Fibroblast of mammary gland (primary cell): ENCODE data around the gene EEF1AKMT1.
"Not testable (repeated sequence)": the region's sequence is repeated elsewhere in the genome, so short reads cannot be mapped to it uniquely, and the experiment has no call there.

ENCODE experiments used
- DNase-seq: peaks from one replicate; pipeline ENCODE4 v3.0.0-alpha.2; 2010; ENCODE audit warnings: low read depth
- H3K4me3 ChIP-seq: 2 replicates; pipeline ENCODE4 v1.5.1; 2011; ENCODE audit warnings: low read depth, mild to moderate bottlenecking, low read length, moderate library complexity; ENCODE audit not compliant: control insufficient read depth
- TF ChIP-seq, protein P1 (sequence below): conservative IDR thresholded peaks from 2 replicates; pipeline ENCODE4 v1.5.1; 2011; ENCODE audit warnings: low read depth, low read length, inconsistent platforms; ENCODE audit not compliant: control insufficient read depth, insufficient read depth

The EEF1AKMT1 gene

DNA sequence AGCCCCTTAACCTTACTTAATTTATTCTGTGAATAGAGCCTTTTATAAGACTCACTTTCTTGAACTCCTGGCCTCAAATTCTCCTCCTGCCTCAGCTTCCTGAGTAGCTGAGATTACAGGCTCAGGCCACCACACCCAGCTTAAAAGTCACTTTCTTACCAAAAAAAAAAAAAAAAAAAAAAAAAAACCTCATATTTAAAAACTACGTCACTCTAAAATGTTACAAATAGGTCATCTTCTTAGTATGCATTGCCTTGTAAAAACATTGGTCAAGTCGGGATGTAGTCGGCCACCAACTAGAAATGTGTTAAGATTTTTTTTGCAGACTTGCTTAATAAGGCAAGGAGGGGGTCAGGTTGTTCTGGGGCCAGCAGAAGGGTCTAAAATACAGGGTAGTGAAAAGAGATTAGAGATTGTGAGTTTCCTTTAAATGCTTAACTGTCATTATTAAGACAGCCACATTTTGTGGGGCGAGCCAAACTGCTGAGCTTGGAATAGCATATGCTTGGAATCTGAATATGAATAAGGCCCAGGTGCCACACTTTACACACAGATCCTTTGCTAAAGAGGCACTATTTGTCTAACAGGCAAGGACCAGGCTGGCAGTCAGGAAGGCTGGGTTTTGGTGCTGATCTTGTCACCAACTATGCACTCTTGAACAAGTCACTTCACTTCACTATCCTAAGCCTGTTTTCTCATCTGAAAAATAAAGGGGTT, 86.7 kb downstream of the EEF1AKMT1 start:
- no peak overlapping the region for H3K4me3 ChIP-seq
- TF ChIP-seq, protein P1, sequence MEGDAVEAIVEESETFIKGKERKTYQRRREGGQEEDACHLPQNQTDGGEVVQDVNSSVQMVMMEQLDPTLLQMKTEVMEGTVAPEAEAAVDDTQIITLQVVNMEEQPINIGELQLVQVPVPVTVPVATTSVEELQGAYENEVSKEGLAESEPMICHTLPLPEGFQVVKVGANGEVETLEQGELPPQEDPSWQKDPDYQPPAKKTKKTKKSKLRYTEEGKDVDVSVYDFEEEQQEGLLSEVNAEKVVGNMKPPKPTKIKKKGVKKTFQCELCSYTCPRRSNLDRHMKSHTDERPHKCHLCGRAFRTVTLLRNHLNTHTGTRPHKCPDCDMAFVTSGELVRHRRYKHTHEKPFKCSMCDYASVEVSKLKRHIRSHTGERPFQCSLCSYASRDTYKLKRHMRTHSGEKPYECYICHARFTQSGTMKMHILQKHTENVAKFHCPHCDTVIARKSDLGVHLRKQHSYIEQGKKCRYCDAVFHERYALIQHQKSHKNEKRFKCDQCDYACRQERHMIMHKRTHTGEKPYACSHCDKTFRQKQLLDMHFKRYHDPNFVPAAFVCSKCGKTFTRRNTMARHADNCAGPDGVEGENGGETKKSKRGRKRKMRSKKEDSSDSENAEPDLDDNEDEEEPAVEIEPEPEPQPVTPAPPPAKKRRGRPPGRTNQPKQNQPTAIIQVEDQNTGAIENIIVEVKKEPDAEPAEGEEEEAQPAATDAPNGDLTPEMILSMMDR: no peak
- no peak for DNase-seq

DNA sequence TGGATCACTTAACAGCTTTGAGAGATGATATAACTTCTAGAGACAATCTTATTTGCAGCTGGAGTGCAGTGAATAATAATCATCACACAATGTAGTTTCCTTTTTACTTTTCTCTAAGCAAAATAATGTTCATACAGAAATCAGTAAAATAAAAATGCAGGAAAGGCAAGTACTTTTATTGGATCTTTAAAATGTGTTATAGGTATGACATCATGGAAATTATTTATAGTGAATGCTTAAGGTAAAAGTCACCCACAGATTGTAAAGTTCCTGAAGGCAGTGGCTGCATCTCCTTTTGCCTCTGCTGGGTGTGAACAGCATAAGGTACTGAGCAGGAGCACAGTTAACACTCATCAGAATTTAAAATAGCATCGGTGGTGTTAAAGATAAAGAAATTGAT, 87.6 kb downstream of the EEF1AKMT1 start:
- H3K4me3 ChIP-seq: no peak overlapping the region
- DNase-seq: no peak
- TF ChIP-seq, protein P1: no peak

GRCh38 chr13:20685092-20685491, 88.7 kb downstream of the EEF1AKMT1 start:
- DNase-seq: no peak
- TF ChIP-seq, protein P1: no peak
- no peak overlapping the region for H3K4me3 ChIP-seq

DNA sequence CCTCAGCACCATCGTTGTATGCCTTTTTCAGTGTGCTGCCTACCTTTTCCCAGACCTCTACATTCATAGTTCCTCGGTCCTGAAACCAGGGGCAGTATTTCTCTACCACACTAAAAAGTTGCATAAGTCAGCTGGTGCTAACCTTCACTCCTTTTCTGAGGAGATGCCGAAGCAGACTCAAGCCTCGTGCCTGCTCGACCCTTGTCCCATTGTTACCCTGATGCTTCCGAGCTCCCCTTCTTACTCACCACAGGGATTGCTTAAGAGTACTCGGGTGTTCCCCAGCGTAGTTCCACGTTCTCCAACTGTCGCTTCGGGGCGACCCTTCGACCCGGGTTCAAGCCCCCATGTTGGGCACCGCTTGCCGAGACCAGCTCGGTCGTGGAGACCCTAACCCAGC, 89.2 kb downstream of the EEF1AKMT1 start:
- H3K4me3 ChIP-seq: no peak overlapping the region
- TF ChIP-seq, protein P1: no peak
- peak; percentile 17 for DNase-seq

GRCh38 chr13:20684041-20684440, 89.7 kb downstream of the EEF1AKMT1 start:
- DNase-seq: no peak
- no peak overlapping the region for H3K4me3 ChIP-seq
- TF ChIP-seq, protein P1: no peak

- no peak for DNase-seq
- no peak overlapping the region for H3K4me3 ChIP-seq
- TF ChIP-seq, protein P1: no peak
Measured at GRCh38 chr13:20682061-20682460, 91.7 kb downstream of the EEF1AKMT1 start.

GRCh38 chr13:20681481-20681880, 92.3 kb downstream of the EEF1AKMT1 start:
- not testable (repeated sequence) for H3K4me3 ChIP-seq
- peak; percentile 87 for DNase-seq
